ENCODE measurements around the gene PIK3CB.
A peak's percentile ranks its signal among the peaks of the same experiment; 100 is the strongest.
"Not testable (repeated sequence)": the region's sequence is repeated elsewhere in the genome, so short reads cannot be mapped to it uniquely, and the experiment has no call there.

Gene PIK3CB

DNA sequence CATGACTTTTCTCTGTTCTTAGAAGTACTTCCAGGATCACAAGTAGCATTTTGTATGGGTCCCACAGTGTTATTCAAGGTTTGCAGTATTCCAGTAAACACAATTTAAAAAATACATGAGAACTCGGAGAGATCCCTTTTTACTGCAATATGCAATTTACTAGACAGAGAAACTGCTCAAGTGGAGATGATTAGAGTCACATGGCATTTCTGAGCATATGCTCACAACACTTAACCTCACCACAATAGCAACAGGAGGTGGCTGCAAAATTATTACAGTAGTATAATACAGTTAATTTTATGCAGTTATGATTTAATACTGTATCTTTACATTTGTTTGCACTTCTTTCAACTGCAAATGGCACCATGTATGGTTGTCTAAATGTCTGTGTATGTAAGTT is 87.5 kb downstream of the PIK3CB start:
- no peak for DNase-seq (ENCODE audit: low spot score)

DNA sequence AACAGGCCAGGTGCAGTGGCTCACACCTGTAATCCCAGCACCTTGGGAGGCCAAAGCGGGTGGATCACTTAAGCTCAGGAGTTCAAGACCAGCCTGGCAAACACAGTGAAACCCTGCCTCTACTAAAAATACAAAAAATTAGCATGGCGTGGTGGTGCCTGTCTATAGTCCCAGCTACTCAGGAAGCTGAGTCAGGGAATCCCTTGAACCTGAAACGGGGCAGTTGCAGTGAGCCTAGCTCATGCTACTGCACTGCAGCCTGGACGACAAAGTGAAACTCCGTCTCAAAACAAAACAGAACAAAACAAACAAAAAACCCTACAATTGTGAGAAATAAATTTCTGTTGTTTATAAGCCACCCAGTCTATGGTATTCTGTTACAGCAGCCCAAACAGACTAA is 94.7 kb downstream of the PIK3CB start:
- no peak for DNase-seq (ENCODE audit: low spot score)

DNA sequence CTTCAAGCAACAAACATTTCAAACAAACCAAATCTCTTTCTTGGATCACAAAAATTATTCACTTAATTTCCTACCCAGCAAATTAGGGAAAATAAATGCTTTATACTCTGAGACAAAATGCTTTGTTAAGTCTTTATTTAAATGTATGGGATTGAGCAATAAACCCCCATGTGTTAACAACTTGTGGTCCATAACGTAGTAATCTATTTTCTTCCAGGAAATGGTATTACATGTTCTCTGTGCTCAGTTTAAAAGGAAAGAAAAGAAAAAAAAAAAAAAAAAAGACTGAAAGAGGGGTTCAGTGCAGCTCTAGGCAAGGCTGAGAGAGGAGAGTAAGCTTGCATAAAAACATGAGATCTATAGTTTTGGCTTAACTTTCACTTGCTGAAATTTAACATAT is 102.3 kb downstream of the PIK3CB start:
- no peak for DNase-seq (ENCODE audit: low spot score)

DNA sequence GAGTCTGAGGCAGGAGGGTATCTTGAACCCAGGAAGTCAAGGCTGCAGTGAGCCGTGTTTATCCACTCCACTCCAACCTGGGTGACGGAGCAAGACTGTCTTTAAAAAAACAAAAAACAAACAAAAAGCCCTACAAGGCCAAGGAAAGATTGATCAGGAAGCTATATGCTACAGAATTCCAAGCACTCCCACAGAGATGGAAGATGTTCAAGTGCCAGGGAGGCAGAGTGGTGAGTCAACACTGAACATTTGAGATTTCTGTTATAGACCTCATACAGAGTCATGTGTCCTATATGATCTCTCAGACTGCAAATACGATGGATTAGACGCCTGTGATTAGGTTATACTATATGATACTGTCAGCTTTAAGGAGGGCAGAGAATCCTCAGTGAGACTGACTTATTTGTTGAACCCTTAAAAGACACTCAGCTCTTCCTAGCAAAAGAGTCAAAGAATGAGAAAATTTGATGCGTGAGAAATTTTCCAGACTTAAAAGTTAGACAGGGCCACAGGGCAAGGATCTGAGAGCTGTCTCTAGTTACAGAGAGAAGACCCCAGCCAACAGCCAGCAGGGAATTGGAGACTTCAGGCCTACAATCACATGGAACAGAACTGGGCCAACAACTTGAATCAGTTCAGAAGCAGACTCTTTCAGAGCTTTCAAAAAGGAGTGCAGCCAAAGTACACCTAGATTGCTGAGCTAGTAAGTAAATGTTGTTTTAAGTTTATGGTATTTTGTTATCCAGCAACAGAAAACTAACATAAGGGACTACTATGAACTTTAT is 107.6 kb downstream of the PIK3CB start:
- DNase-seq (ENCODE audit: low spot score), result no peak

DNA sequence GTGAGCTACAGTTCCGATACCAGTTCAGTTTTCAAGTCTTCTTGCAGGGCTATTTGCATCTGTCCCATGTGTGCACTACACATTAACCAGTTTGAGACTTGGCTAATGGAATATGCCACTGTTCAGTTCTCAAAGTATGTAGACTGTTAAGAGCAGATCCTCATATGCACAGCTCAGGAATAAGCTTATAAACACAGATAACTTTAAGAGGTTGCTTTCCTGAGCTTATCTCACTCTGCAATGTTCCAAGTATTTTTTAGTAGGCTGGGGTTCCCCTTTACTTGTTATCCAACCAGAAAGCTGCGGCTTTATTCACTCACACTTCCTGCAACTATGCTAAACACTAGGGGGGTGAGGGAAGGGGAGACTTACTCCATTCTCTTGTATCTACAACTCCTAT is 108.7 kb downstream of the PIK3CB start:
- DNase-seq (ENCODE audit: low spot score), result not testable (repeated sequence)

DNA sequence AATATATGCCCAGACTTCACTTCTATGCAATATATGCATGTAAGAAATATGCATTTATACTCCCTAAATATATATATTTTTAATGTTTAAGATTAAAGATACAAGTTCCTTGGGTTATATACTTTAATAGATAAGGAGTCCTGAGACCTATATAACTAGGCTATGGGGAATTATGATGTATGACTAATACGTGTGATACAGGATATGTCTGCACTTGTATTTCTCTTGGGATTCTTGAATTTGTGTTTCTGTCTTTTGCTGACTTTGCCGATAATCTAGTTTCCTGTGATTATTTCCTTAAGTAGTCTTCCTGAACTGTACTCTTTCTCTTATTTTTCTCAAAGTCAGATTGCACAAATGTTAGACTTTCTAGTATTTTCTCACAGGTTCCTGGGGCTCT is 109.6 kb downstream of the PIK3CB start:
- no peak for DNase-seq (ENCODE audit: low spot score)

DNA sequence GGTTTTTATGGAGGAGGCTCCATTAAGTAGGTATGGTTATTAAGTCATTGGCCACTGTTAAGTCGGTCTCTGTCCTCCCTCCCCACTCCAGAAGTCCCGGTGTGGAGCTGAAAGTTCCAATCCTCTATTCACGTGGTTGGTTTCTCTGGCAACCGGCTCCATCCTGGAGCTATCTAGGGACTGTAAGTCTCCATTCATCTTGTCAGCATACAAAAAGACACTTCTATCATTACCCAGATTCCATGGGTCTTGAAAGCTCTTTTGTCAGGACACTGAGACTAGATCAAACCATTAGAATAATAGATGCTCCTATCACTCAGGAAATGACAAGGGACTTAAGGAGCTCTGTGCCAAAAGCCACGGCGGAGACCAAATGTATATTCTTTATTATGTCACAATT is 110.3 kb downstream of the PIK3CB start:
- no peak for DNase-seq (ENCODE audit: low spot score)

DNA sequence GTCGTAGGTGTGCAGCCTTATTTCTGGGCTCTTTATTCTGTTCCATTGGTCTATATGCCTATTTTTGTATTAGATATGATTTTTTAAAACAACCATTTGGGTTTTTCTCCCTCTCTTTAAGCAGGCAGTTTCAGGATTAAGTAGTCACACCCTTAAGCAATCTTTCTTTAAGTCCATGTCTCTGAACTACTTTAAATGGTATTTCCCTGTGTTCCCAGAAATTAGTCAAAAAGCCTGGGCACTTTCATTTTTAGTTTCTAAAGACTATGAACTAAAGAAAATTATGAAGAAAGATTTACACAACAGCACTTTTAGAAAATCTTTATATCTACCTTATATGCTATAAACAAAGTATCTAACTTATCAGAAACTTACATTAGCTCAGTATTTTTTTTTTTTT is 115.9 kb downstream of the PIK3CB start:
- no peak for DNase-seq (ENCODE audit: low spot score)

DNA sequence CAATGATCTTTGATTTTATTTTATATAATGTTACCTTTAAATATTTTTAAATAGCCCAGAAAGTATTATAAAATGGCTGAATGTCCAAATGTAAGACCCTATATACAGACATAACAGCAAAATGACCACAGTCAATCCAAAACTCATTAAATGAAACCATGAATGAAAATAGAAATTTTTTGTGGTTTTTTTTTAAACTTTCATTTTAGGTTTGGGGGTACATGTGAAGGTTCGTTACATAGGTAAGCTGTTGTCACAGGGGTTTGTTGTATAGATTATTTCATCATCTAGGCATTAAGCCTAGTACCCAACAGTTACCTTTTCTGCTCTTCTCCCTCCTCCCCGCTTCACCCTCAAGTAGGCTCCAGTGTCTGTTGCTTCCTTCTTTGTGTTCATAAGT is 117.4 kb downstream of the PIK3CB start:
- no peak for DNase-seq (ENCODE audit: low spot score)

DNA sequence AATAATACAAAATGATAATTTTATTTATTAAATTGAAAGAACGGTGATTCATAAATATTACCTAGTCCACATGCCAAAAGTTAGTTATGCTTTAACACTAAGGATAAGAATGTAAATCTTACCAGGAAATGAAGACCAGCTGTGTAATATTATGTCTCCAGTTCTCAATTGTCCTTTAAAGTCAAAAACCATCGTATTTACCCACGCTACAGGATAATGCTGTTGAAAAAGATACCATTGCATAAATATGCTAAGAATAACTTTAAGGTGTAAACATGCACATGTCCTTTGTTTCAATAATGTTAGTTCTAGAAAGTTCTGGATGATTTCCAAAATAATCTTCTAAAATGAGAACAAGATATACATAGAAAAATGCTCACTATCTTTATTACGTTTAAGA is 122.6 kb downstream of the PIK3CB start:
- no peak for DNase-seq (ENCODE audit: low spot score)

DNA sequence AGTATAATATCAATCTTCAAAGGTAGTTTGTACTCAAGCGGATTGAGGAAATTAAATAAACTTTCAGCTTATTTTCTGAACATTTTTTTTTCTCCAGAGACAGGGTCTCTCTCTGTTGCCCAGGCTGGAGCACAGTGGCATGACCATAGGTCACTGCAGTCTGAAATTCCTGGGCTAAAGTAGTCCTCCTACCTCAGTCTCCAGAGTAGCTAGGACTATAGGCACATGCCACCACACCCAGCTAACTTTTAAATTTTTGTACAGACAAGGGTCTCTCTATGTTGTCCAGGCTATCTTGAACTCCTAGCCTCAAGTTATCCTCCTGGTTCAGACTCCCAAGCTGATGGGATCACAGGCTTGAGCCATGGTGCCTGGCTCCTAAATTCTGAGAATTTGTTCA is 129.1 kb downstream of the PIK3CB start:
- no peak for DNase-seq (ENCODE audit: low spot score)

DNA sequence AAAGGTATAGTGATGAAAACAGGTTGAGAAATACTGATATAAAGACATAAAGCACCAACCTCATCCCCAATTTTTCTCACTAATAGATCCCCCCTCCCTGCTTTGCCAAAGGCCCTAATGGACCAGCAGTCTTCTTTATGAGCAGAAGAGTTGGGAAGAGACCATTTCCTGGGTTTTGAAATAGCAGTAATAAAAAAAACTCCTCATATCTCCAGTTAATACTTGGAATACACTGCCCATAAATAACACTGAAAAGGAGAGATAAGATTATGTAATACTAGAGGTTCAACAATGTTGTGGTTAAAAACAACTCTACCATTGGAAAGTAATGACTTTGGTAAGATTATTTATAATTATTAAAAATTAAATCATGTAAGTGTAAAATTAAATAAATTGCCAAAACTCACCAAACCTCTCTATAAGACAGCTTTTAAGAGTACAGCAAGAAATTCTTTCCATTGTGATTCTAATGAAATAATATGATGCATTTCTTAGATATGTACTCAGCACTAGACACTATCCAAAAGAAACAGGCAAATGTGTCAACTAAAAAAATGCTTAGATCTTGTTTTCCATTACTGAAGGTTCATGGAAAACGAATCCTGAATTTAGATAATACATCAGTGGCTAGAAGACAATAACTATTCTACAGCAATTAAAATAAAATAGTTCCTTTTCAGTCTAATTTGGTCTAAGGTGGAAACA is 137.9 kb downstream of the PIK3CB start:
- no peak for DNase-seq (ENCODE audit: low spot score)

DNA sequence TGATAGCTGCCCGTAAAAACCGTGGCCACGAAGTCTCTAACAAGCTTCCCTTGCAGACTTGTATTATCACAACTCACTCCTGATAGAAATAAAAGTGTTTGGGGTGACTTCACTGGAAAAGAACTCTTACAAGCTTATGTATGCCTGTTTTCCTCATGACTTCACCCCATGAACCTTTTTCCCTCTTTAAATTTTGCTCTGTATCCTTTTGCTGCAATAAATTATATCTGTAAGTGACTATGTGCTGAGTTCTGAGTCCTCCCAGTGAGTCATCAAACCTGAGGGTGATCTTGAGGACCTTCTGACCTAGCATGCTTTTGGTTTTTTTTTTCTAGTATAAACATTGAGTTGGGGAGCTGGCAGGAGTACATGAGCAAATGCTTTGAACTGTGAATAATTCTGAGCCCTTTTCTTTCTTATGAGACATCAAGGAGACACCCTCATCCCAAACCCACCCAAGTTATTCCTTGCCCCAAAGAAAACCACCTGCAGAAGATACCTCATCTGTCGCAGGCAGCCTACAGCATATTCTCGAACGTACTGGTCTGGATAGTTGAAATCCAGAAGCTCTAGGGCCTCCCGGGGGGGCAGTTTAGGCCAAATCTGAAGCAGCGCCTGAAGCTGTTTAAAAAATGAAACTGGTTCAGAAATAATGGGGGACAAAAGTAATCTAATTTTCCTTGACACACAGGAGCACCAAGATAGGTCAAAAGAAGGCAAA is 140.3 kb downstream of the PIK3CB start:
- DNase-seq (ENCODE audit: low spot score), result no peak

DNA sequence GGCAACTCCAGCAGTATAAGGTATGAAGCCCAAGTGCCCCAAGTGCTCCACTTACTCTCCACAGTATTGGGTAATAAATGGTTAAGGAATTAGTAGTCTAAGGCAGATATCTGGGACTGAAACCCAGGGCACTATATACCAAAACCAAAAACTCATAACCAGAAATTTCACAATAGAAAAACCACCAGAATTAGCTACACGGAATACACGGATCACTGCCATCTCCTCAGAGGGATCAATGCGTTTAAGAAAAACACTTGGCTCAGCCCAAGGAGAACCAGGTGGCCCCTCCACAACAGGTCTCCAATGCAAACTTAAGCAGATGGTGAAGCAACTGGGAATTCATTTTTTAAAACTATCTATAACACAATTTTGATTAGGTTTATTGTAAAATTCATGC is 142.6 kb downstream of the PIK3CB start:
- DNase-seq (ENCODE audit: low spot score), result no peak

DNA sequence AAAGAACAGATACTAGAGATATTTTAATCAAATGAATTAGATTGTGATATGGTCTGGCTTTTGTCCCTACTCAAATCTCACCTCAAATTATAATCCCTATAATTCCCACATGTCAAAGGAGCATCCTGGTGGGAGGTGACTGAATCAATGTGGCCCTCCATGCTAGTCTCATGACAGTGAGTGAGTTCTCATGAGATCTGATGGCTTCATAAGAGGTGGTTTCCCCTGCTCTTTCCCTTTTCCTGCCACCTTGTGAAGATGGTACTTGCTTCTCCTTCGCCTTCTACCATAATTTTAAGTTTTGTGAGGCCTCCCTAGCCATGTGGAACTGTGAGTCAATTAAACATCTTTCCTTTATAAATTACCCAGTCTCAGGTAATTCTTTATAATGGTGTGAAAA is 143.4 kb downstream of the PIK3CB start:
- no peak for DNase-seq (ENCODE audit: low spot score)

DNA sequence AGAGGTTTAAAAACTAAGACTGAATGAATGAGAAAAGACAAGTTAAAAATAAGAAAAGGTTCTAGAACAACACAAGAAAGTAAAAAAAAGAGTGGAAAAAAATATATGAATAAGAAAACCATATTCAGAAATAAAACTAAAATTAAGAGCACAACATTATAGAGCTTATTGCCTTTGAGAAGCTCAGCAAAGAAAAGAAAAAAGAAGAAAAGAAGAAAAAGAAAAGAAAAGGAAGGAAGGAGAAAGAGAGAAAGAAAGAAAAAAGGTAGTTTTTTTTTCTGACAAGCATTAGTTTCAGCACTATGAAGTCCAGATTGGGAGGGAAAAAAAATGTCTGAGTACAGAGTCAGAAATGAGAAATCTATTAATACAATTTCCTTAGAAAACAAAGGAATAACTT is 144.7 kb downstream of the PIK3CB start:
- DNase-seq (ENCODE audit: low spot score), result no peak

DNA sequence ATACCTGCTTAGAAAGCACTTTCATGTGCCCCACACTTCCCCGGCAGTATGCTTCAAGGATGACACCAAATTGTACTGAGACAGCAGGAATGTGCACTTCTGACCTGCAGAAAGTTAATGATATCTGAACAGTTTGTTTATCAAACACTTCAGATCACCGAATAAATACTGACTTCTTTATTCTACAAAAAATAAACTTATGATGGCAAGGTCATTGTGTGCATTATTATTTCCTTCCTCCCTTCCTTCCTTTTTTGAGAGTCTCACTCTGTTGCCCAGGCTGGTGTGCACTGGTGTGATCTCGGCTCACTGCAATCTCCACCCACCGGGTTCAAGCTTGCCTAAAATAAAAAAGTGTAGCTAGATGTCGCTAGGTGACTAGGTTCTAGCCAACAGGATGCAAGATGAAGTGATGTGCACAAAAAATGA is 145.8 kb downstream of the PIK3CB start:
- no peak for DNase-seq (ENCODE audit: low spot score)

DNA sequence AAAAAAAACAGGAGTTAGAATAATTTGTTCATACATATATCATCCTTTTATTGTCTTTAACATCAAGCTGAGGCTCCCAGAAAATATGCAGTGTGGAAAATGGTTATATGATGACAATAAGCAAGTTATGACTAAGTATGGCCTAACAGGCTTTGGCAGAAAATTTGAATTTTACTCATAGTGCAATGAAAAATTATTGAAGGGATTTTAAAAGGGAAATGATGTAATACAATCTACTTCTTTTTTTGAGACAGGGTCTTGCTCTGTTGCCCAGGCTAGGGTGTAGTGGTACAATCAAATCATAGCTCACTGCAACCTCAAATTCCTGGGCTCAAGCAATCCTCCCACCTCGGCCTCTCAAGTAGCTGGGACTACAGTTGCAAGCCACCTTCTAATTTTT is 147.5 kb downstream of the PIK3CB start:
- DNase-seq (ENCODE audit: low spot score), result no peak

DNA sequence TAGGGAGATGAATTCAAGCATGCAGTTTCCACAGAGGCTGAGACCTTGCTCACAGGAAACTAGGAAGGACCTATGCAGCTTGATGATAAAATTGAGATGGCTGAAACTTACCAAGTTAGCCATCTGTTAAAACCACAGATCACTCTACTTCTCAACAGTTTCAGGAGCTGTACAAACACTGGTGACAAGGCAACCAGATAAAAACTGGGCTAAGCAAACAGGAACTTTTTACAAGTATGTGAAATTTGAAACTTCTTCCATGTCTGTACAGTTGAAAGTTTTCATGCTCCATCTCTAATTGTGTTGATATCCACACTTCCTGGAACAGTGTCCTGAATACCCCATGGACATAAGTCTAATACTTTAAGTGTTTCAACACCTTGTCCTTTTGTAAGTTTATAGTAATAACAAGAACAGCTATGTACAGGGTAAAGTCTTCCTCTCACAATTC is 147.9 kb downstream of the PIK3CB start:
- DNase-seq (ENCODE audit: low spot score), result peak; percentile 21

DNA sequence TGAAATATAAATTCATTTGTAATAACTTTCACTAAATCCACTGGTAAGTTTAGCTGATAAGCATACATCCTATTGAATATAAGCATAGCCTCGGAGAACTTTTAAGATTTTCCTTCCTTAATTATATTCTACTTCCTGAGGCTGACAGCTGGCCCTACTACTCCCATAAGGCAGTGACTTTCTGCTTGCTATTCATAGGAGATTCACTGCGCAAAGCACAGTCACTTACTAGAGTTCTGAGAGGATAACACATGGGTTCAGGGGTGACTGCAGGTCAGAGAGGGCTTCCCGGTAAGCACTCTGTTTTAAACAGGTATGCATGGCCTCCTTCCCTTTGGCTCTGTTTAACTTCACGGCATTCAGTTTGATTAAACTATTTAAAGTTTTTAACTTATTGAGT is 150.3 kb downstream of the PIK3CB start:
- no peak for DNase-seq (ENCODE audit: low spot score)

DNA sequence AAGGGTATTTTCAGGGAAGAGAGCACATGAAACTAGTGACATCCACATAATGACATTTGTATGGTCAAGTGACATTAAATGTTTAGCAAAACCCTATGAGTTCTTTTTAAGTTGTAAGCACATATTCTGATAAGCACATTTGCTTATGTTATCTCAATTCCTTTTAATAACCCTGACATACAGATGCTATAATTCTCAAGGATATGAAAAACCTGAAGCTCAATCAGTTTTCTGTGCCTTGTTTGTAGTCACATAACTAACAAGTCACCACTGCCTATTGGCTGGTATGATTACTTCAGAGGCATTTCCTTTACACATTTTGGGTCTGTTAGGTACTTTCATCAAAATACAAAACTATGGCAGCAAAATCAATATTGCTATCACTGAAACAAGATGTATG is 152.1 kb downstream of the PIK3CB start:
- no peak for DNase-seq (ENCODE audit: low spot score)

DNA sequence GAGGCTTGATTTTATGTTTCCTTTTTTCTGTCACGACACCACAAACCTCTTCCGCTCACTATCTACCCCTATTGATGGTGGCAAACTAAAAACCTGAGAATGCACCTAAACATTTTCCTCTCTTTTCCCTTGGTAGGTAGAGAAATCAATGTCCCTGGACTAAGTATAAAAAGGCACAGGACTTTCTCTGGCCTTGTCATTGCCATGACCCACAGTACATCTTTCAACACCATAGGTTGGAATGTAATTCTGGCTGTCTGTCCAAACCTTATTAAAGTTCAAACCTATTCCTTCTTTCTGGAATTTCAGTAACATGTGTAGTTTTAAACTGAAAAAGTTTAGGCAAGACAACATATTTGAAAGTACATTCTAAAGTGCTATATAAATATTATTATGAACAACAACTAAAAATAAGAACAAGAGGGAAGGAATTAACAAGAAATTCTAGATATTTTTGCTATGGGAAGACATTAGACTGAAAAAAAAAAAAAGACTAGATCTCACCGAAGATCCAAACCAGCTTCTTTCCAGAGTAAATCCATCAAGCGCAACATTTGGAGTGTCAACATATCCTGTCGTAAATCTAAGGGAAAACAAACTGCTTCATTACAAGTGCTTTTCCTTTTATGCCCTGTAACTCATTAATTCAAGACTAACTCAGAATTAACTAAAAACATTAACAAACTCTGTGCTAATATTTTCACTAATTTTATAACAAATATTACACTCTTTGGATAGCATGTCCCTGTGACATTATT is 153.1 kb downstream of the PIK3CB start:
- DNase-seq (ENCODE audit: low spot score), result no peak
